K562 (cell line): ENCODE results near the gene ROBO3. TPM values are rescaled to one million over a fixed set of nuclear protein-coding genes. Genes with fewer than 3 reads are reported as not detected.

Source experiments
- L3MBTL2 ChIP-seq: fragments of 450-650 bp; IDR thresholded peaks from 2 replicates; pipeline ENCODE4 v1.6.1; 2016; ENCODE audit warnings: mild to moderate bottlenecking, moderate library complexity
- polyA plus RNA-seq, 8 experiments: library from polyadenylated mRNA; depleted of rRNA in 4 of 8; stranded (reverse) in 5 of 8; unstranded in 3 of 8; fragments of >200 nt; fragmentation: Nextera tagmentation in 2 of 8; fragmentation: Illumina TruSeq in 1 of 8; extraction: Ambion mirVana in 2 of 8; extraction: Trizol in 1 of 8; gene quantifications; 2 replicates each; pipeline versions ENCODE4 v1.2.1 to v1.2.3, GENCODE V29; 2011 to 2014; ENCODE audit warnings: inconsistent platforms in 1 of 8, missing spikeins in 1 of 8
- total RNA-seq, 7 experiments: library from RNA; depleted of rRNA in 6 of 7; stranded (reverse); fragments of >200 nt in 6 of 7; fragmentation: Illumina TruSeq in 2 of 7; extraction: Trizol in 2 of 7; gene quantifications; 2 replicates each; pipeline versions ENCODE4 v1.2.1 to v1.2.3, GENCODE V29; 2011 to 2021; ENCODE audit warnings: low replicate concordance in 1 of 7
- TF ChIP-seq, protein P1 (sequence below), 2 experiments: fragments of 450-650 bp; formaldehyde crosslinking in 1 of 2; IDR thresholded peaks; 2 replicates each; pipeline versions ENCODE4 v1.4.0 to v1.6.1; 2014 to 2020; ENCODE audit warnings: mild to moderate bottlenecking in 2 of 2, borderline replicate concordance in 1 of 2, low read depth in 1 of 2
- TF ChIP-seq, protein P2 (sequence below): fragments of 450-650 bp; IDR thresholded peaks from 2 replicates; pipeline ENCODE4 v1.6.1; 2014; ENCODE audit warnings: low read depth, mild to moderate bottlenecking, moderate library complexity, borderline replicate concordance

ROBO3 gene
- total and polyA plus RNA-seq, 9 of the 15 experiments (the other 6 are each of a cell fraction or from before 2014, with no cell fraction given): 0.29 to 1.4 (median 0.97) TPM; not detected in 2

DNA sequence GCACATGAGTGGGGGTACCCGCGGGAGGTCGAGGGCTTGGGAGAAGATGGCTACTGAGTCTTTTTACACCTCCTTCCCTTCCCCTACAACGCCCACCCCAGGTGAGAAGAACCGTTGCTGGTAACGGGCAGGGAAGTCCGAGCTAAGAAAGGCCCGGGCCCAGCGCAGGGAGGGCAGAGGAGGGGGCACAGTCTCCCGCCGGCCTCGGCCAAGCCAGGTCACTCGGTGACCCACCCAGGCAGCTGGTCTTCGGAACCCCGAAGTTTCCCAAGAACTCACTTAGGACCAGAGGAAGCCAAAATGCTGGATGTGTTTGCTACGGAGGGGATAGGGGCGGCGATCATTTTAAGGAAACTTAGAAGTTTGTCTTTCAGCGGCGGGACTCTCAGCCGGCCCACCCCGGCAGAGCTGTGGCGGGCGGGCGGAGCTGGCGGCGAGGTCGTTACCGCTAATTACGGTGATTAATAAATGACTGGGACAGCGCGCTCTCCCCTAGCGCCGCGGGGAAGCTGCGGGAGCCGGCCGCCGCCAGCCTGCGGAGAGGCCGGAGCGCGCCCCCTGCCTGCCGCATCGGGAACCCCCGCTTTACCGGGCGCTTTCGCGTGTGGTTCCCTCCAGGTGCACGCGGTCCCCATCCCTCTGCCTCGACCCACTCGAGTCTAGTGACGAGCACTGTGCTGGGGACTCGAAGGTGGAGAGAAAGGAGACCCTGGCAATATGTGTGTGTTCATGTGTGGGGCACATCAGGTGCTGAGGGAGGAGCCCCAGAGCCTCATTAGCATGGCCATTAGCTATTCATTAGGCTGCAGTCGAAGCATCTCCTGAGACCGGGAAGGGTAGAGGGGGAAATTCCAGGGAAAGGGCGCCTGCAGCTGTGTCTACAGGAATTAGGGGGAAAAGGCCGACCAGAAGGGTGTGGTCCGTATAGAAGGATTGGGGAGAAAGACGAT is 945 bp downstream of the ROBO3 start (continued):
- TF ChIP-seq, protein P1, sequence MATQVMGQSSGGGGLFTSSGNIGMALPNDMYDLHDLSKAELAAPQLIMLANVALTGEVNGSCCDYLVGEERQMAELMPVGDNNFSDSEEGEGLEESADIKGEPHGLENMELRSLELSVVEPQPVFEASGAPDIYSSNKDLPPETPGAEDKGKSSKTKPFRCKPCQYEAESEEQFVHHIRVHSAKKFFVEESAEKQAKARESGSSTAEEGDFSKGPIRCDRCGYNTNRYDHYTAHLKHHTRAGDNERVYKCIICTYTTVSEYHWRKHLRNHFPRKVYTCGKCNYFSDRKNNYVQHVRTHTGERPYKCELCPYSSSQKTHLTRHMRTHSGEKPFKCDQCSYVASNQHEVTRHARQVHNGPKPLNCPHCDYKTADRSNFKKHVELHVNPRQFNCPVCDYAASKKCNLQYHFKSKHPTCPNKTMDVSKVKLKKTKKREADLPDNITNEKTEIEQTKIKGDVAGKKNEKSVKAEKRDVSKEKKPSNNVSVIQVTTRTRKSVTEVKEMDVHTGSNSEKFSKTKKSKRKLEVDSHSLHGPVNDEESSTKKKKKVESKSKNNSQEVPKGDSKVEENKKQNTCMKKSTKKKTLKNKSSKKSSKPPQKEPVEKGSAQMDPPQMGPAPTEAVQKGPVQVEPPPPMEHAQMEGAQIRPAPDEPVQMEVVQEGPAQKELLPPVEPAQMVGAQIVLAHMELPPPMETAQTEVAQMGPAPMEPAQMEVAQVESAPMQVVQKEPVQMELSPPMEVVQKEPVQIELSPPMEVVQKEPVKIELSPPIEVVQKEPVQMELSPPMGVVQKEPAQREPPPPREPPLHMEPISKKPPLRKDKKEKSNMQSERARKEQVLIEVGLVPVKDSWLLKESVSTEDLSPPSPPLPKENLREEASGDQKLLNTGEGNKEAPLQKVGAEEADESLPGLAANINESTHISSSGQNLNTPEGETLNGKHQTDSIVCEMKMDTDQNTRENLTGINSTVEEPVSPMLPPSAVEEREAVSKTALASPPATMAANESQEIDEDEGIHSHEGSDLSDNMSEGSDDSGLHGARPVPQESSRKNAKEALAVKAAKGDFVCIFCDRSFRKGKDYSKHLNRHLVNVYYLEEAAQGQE (IDR thresholded peaks at IDR 0.05; ENCODE audit: borderline replicate concordance): peak; percentile 78
- TF ChIP-seq, protein P1 (CRISPR knock-in tag; IDR thresholded peaks at IDR 0.05; ENCODE audit: low read depth): no peak
- peak; percentile 90 for TF ChIP-seq L3MBTL2
- TF ChIP-seq, protein P2, sequence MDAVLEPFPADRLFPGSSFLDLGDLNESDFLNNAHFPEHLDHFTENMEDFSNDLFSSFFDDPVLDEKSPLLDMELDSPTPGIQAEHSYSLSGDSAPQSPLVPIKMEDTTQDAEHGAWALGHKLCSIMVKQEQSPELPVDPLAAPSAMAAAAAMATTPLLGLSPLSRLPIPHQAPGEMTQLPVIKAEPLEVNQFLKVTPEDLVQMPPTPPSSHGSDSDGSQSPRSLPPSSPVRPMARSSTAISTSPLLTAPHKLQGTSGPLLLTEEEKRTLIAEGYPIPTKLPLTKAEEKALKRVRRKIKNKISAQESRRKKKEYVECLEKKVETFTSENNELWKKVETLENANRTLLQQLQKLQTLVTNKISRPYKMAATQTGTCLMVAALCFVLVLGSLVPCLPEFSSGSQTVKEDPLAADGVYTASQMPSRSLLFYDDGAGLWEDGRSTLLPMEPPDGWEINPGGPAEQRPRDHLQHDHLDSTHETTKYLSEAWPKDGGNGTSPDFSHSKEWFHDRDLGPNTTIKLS: peak; percentile 23; the same call in 1 of the 2 replicates
